Stimulated activated CD4-positive, alpha-beta T cell treated with anti-CD3 and anti-CD28 coated beads, Interleukin-1b, Interleukin-23, amount 100 ng/mL, for 24 hours (primary cell): ENCODE results near the gene SOWAHB.

Experiments used
- DNase-seq, 4 experiments: peaks; one replicate each; pipeline ENCODE4 v3.0.0-alpha.2; 2020; ENCODE audit warnings: low read depth in 4 of 4, low spot score in 1 of 4

Gene SOWAHB

DNA sequence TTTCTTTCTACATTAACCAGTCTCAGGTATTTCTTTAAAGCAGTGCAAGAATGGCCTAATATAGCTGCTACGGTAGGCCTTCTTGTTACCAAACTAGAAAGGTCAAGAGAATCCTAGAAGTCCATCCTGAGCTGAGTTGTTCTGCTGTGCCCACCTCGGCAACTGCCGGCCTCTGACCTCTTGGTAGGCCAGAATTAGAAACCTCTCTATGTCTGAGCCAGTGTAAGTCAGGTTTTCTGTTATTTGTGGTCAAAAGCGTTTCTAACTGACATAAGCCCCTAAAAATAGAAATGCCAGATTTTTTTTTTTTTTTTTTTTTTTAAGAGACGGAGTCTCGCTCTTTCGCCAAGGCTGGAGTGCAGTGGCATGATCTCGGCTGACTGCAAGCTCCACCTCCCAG is 43.1 kb downstream of the SOWAHB start:
- no peak for DNase-seq

DNA sequence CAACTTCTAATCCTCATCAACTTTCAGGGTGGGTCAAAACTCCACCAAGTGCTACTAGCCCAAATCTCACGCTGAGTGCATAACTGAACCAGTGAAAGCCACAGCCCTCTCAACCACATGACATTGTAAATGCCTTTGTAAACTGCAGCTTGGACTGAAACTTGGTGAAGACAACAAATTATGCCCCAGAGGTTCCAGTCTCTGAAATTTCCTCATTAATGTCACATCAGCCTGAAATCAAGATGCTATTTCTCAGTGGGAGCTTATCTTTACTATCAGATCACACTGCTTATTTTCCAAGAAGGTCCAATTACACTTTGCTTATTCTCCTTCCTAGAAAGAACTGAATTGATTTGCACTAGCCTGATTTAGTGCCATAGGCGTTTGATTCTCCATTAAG is 46.6 kb downstream of the SOWAHB start:
- DNase-seq: no peak

DNA sequence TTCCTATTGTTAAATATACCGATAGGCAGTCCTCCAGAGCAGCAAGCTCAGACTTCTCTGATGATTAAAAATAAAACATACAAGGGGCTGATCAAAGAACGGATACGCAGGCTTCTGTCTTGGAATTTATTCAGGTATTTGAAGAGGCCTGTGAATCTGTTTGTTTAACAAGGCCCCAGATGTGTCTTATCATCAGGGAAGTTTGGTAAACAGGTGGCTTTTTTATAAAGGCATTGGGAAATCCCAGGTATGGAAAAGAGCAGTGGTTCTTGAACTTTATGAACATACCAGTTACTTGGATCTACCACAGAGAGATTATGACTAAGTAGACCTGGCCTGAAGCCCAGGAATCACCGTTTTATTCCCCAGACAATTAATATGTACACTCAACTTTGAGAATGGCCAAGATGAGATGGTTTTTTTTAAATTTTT is 47.9 kb downstream of the SOWAHB start:
- DNase-seq: no peak
